K562 (cell line): ENCODE measurements around the gene GLYATL1B. TPM values are rescaled to one million over a fixed set of nuclear protein-coding genes. Genes with fewer than 3 reads are reported as not detected.
"Not testable (repeated sequence)": the region's sequence is repeated elsewhere in the genome, so short reads cannot be mapped to it uniquely, and the experiment has no call there.

Source experiments
- ATAC-seq: fragments of 200-7000 bp; cut with Tn5 transposase; 3 replicates; pipeline ENCODE4 v1.9.1; 2020; ENCODE audit warnings: moderate library complexity
- BruUV-seq: library from RNA; stranded (reverse); fragments of 400-500 nt; replicated peaks from 2 replicates; lab custom pipeline; 2021; lab: Mats Ljungman, UMichigan
- CTCF ChIA-PET: fragments of 300-600 bp; formaldehyde crosslinking; extraction: SDS; loops from one replicate; lab custom pipeline; 2021; ENCODE audit warnings: low intra/inter-chr PET ratio; lab: Yijun Ruan, JAX
- POLR2A ChIA-PET: fragments of 300-600, 350-650 bp; sonication (Branson Sonifier 250); formaldehyde crosslinking; extraction: SDS; loops from one replicate; lab custom pipeline; 2021; ENCODE audit warnings: antibody characterized with exemption, inconsistent platforms; lab: Yijun Ruan, JAX
- DNase-seq, 4 experiments: peaks; one replicate each; pipeline versions ENCODE4 v3.0.0 to v3.0.0-alpha.2; 2011 to 2018; ENCODE audit warnings: low spot score in 3 of 4, mixed read lengths in 3 of 4; ENCODE audit errors: extremely low read depth in 1 of 4
- FAIRE-seq: peaks from 2 replicates; lab custom pipeline; 2011; peaks lifted over from hg19 to GRCh38; lab: Jason Lieb, UNC
- H2AFZ ChIP-seq: 2 replicates; pipeline ENCODE4 v1.6.0; 2011; ENCODE audit warnings: low read depth, low read length, control low read depth, inconsistent platforms
- H3K27ac ChIP-seq: fragments of 200-600 bp; 3 replicates; pipeline ENCODE4 v1.8.0; 2011; ENCODE audit warnings: low read depth, mild to moderate bottlenecking, control low read depth, inconsistent platforms, low read length, moderate library complexity, mixed read lengths; ENCODE audit errors: extremely low read depth
- H3K27me3 ChIP-seq, 2 experiments: fragments of 300-600 bp in 1 of 2; 2 replicates in 1 of 2; 3 replicates in 1 of 2; pipeline versions ENCODE4 v1.6.0 to v1.8.0; 2011; ENCODE audit warnings: inconsistent platforms in 2 of 2, low read length in 2 of 2, mild to moderate bottlenecking in 1 of 2, mixed read lengths in 1 of 2, moderate library complexity in 1 of 2; ENCODE audit not compliant: control insufficient read depth in 2 of 2, insufficient read depth in 2 of 2
- H3K36me3 ChIP-seq: fragments of 300-600 bp; 3 replicates; pipeline ENCODE4 v1.8.0; 2011; ENCODE audit warnings: mild to moderate bottlenecking, low read length, inconsistent platforms; ENCODE audit not compliant: control insufficient read depth, insufficient read depth
- H3K4me1 ChIP-seq, 2 experiments: fragments of 200-600 bp in 1 of 2; replicated peaks in 1 of 2; 2 replicates in 1 of 2; 3 replicates in 1 of 2; pipeline versions ENCODE4 v1.5.1 to v1.8.0; 2011; ENCODE audit warnings: inconsistent platforms in 2 of 2, low read length in 2 of 2, mild to moderate bottlenecking in 1 of 2, mixed read lengths in 1 of 2, moderate library complexity in 1 of 2; ENCODE audit not compliant: control insufficient read depth in 2 of 2, insufficient read depth in 2 of 2
- H3K4me2 ChIP-seq: 2 replicates; pipeline ENCODE4 v1.6.1; 2011; ENCODE audit warnings: low read length, control low read depth, inconsistent platforms, mixed read lengths; ENCODE audit not compliant: insufficient read depth
- H3K4me3 ChIP-seq: fragments of 200-600 bp; sonication (generic), shearing (Covaris generic); 2 replicates; pipeline ENCODE4 v1.5.1; 2016; ENCODE audit warnings: control low read depth, inconsistent platforms
- H3K79me2 ChIP-seq: fragments of 200-600 bp; 3 replicates; pipeline ENCODE4 v1.8.0; 2011; ENCODE audit warnings: low read length, inconsistent platforms; ENCODE audit not compliant: control insufficient read depth, insufficient read depth
- H3K9ac ChIP-seq, 2 experiments: 2 replicates each; pipeline versions ENCODE4 v1.6.0 to v1.6.1; 2011; ENCODE audit warnings: low read depth in 2 of 2, low read length in 2 of 2, control low read depth in 1 of 2, inconsistent platforms in 1 of 2, mild to moderate bottlenecking in 1 of 2, mixed read lengths in 1 of 2; ENCODE audit not compliant: insufficient read depth in 1 of 2
- H3K9me1 ChIP-seq: one replicate; pipeline ENCODE4 v1.6.0; 2011; ENCODE audit warnings: inconsistent platforms, mild to moderate bottlenecking, low read length, moderate library complexity; ENCODE audit not compliant: control insufficient read depth, insufficient read depth
- H3K9me3 ChIP-seq: replicated peaks from 2 replicates; pipeline ENCODE4 v1.5.1; 2011; ENCODE audit warnings: low read depth, low read length, inconsistent platforms; ENCODE audit not compliant: control insufficient read depth, insufficient read depth
- H4K20me1 ChIP-seq: replicated peaks from 2 replicates; pipeline ENCODE4 v1.6.1; 2011; ENCODE audit warnings: low read length, inconsistent platforms, mixed read lengths; ENCODE audit not compliant: control insufficient read depth, insufficient read depth
- WGBS: fragments of 100-300 bp; shearing (Covaris generic); methylation state at CpG from one replicate; pipeline ENCODE4 v1.1.6; 2016; ENCODE audit warnings: low coverage, mixed read lengths; ENCODE audit not compliant: insufficient coverage; ENCODE audit errors: missing lambda C conversion rate; 5-methylcytosine and 5-hydroxymethylcytosine counted together
- in situ Hi-C: fragments of 300-500 bp; cut with MboI; formaldehyde crosslinking; loops from 4 replicates; pipeline ENCODE4 v1.15.0; 2018; ENCODE audit warnings: inconsistent platforms, mixed read lengths
- intact Hi-C: fragments of 100-400 bp; cut with micrococcal nuclease; formaldehyde crosslinking; loops from 2 replicates; pipeline ENCODE4 v1.14.2; 2022
- polyA plus RNA-seq, 8 experiments: library from polyadenylated mRNA; depleted of rRNA in 4 of 8; stranded (reverse) in 5 of 8; unstranded in 3 of 8; fragments of >200 nt; fragmentation: Nextera tagmentation in 2 of 8; fragmentation: Illumina TruSeq in 1 of 8; extraction: Ambion mirVana in 2 of 8; extraction: Trizol in 1 of 8; gene quantifications; 2 replicates each; pipeline versions ENCODE4 v1.2.1 to v1.2.3, GENCODE V29; 2011 to 2014; ENCODE audit warnings: inconsistent platforms in 1 of 8, missing spikeins in 1 of 8
- total RNA-seq, 7 experiments: library from RNA; depleted of rRNA in 6 of 7; stranded (reverse); fragments of >200 nt in 6 of 7; fragmentation: Illumina TruSeq in 2 of 7; extraction: Trizol in 2 of 7; gene quantifications; 2 replicates each; pipeline versions ENCODE4 v1.2.1 to v1.2.3, GENCODE V29; 2011 to 2021; ENCODE audit warnings: low replicate concordance in 1 of 7

The GLYATL1B gene
- total and polyA plus RNA-seq, 9 of the 15 experiments (the other 6 are each of a cell fraction or from before 2014, with no cell fraction given), result not detected

DNA sequence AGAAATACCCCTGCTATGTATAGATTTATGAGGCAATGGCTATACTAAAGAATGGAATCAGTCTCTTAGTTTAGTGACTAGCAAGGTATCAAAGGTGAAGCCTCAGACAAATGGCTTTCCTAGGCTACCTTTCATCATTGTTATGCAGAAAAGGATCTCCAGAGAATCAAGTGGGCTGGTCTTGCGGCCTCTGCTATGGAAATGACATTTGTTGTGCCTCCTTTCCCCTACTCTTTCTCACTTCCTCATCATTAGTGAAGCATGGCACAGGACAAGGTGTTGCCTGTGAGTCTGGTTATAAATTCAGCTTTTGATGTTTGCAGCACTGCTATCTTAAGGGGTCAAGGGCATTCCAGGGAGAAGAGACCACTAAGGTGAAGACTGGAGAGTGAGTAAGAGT, 34.7 kb upstream of the GLYATL1B start:
- H3K9me1 ChIP-seq, CTCF ChIA-PET, POLR2A ChIA-PET, H3K79me2 ChIP-seq, H3K4me3 ChIP-seq, H4K20me1 ChIP-seq, H3K4me1 ChIP-seq, BruUV-seq, H2AFZ ChIP-seq, DNase-seq, H3K9ac ChIP-seq, FAIRE-seq, H3K36me3 ChIP-seq, ATAC-seq, H3K27ac ChIP-seq, H3K4me2 ChIP-seq, H3K27me3 ChIP-seq, H3K9me3 ChIP-seq: not testable (repeated sequence)
- 0% methylated on average over 1 of the region's 1 CpG for WGBS
- in situ Hi-C loops, result loop anchor here (5.0 kb wide), 1 partner anchor 106 kb away; no protein-coding TSS in a partner anchor
- intact Hi-C loops, result loop anchor here (10.0 kb wide), 1 partner anchor 417 kb away; no protein-coding TSS in a partner anchor

DNA sequence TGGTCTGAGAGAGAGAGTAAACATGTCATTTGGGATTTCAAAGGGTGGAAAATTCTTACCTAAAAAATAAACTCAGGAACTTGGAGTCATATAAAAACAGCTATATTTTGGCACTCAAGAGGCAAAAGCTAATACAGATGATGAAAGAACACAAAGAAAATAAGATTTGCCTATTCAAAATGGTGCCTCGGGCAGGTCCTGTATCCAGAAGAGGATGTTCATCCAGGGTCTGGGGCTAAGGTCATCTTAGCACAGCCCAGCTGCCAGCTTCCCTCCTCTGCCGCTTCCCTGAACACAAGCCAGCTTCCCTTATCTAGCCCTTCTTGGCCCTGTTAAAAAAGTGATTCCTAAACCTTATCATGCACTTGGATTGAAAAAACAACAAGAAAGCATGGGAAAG, 33.8 kb upstream of the GLYATL1B start:
- H3K9ac ChIP-seq, H3K36me3 ChIP-seq, CTCF ChIA-PET, H3K4me2 ChIP-seq, FAIRE-seq, H4K20me1 ChIP-seq, H2AFZ ChIP-seq, BruUV-seq, H3K27ac ChIP-seq, H3K4me3 ChIP-seq, ATAC-seq, H3K9me3 ChIP-seq, H3K4me1 ChIP-seq, H3K79me2 ChIP-seq, H3K9me1 ChIP-seq, DNase-seq, H3K27me3 ChIP-seq: not testable (repeated sequence)
- WGBS, result 4% methylated on average over 2 of the region's 2 CpGs
- POLR2A ChIA-PET, result interaction anchor here (1.2 kb wide), 1 partner anchor 106 kb away, joined by 3 read pairs; no protein-coding TSS in a partner anchor
- in situ Hi-C loops (loop anchor here (5.0 kb wide), 1 partner anchor 105 kb away; no protein-coding TSS in a partner anchor), intact Hi-C loops (loop anchor here (2.0 to 10.0 kb wide), 2 partner anchors 106 to 418 kb away; no protein-coding TSS in a partner anchor)
